GM19463 (cell line): ENCODE data around the gene TBC1D5.
"Not testable (repeated sequence)": the region's sequence is repeated elsewhere in the genome, so short reads cannot be mapped to it uniquely, and the experiment has no call there.

Source experiments
- ATAC-seq: cut with Tn5 transposase; IDR thresholded peaks from one replicate; pipeline ENCODE4 v1.9.1; 2021; ENCODE audit warnings: mild to moderate bottlenecking, moderate library complexity; ENCODE audit not compliant: unreplicated experiment

Gene TBC1D5

GRCh38 chr3:17491601-17492000 is 250.8 kb downstream of the TBC1D5 start:
- ATAC-seq, result no peak

- not testable (repeated sequence) for ATAC-seq
Measured at GRCh38 chr3:17491190-17491589, 251.2 kb downstream of the TBC1D5 start.

GRCh38 chr3:17489139-17489538 is 253.3 kb downstream of the TBC1D5 start:
- no peak for ATAC-seq

GRCh38 chr3:17481116-17481515 is 261.3 kb downstream of the TBC1D5 start:
- no peak for ATAC-seq

- no peak for ATAC-seq
Measured at GRCh38 chr3:17479681-17480405, 262.6 kb downstream of the TBC1D5 start.

GRCh38 chr3:17478673-17479072 is 263.8 kb downstream of the TBC1D5 start:
- no peak for ATAC-seq

- no peak for ATAC-seq
Measured at GRCh38 chr3:17473761-17474160, 268.7 kb downstream of the TBC1D5 start.

- no peak for ATAC-seq
Measured at GRCh38 chr3:17469954-17470353, 272.5 kb downstream of the TBC1D5 start.

GRCh38 chr3:17469520-17469919 is 272.9 kb downstream of the TBC1D5 start:
- ATAC-seq, result no peak

GRCh38 chr3:17466028-17466427 is 276.4 kb downstream of the TBC1D5 start:
- ATAC-seq, result no peak

- no peak for ATAC-seq
Measured at GRCh38 chr3:17459470-17459993, 282.9 kb downstream of the TBC1D5 start.

GRCh38 chr3:17456650-17457049 is 285.8 kb downstream of the TBC1D5 start:
- ATAC-seq, result no peak

GRCh38 chr3:17456046-17456445 is 286.4 kb downstream of the TBC1D5 start:
- ATAC-seq, result no peak

- no peak for ATAC-seq
Measured at GRCh38 chr3:17444865-17445264, 297.6 kb downstream of the TBC1D5 start.

GRCh38 chr3:17443142-17443541 is 299.3 kb downstream of the TBC1D5 start:
- ATAC-seq, result no peak

GRCh38 chr3:17442332-17443049 is 299.9 kb downstream of the TBC1D5 start:
- no peak for ATAC-seq

GRCh38 chr3:17433876-17434275 is 308.6 kb downstream of the TBC1D5 start:
- no peak for ATAC-seq

GRCh38 chr3:17432236-17432635 is 310.2 kb downstream of the TBC1D5 start:
- ATAC-seq, result peak; percentile 68

GRCh38 chr3:17431484-17432045 is 310.9 kb downstream of the TBC1D5 start:
- ATAC-seq, result no peak

GRCh38 chr3:17431004-17431403 is 311.4 kb downstream of the TBC1D5 start:
- ATAC-seq, result no peak

- ATAC-seq, result no peak
Measured at GRCh38 chr3:17430582-17430981, 311.8 kb downstream of the TBC1D5 start.
